GM19438 (cell line): ENCODE results near the gene NKAIN2.
"Not testable (repeated sequence)": the region's sequence is repeated elsewhere in the genome, so short reads cannot be mapped to it uniquely, and the experiment has no call there.

Experiments
- ATAC-seq: cut with Tn5 transposase; IDR thresholded peaks from one replicate; pipeline ENCODE4 v1.9.1; 2021; ENCODE audit warnings: low read depth; ENCODE audit not compliant: unreplicated experiment

Gene NKAIN2

DNA sequence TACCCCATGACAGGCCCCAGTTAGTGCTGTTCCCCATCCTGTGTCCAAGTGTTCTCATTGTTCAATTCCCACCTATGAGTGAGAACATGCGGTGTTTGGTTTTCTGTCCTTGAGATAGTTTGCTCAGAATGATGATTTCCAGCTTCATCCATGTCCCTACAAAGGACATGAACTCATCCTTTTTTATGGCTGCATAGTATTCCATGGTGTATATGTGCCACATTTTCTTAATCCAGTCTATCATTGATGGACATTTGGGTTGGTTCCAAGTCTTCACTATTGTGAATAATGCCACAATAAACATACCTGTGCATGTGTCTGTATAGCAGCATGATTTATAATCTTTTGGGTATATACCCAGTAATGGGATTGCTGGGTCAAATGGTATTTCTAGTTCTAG is 218.4 kb downstream of the NKAIN2 start:
- not testable (repeated sequence) for ATAC-seq

DNA sequence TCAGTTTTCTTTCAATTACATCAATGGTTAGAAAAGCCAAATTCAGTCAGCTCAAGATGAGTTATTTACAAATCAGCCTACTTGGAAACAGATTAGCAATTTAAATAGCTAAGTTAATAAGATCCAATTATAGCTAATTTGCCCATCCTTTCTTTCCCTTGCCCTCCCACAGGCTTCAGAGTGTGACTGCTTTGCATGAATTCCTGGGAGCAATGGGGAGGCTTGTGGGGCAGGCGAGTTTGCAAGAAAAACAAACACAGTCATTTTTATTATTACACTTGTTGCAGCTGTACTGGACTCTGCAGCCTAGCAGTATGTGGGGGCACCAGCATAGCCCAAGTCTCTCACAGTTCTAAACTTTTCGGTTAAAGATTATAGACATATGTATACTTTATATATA is 219.0 kb downstream of the NKAIN2 start:
- ATAC-seq, result no peak

DNA sequence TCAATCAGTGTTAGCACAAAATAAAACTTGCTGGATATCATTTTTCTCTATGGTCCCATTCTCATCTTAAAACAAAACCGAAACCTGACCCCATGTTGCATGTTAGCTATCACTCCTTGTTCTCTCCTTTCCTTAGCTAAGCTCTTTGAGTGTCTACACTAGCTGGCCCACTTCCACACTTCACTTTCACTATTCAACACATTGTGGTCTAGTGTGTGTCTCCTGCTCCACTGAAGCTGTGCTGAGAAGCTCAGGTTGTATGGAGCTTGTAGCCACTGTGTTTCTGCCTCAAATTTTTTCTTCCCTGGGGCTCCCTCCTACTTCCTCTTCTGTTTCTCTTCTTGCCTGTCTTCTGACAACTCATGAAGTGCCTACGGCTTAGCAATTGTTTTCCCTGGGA is 223.0 kb downstream of the NKAIN2 start:
- ATAC-seq, result no peak

- no peak for ATAC-seq
These were observed 223.7 kb downstream of the NKAIN2 start for GRCh38 chr6:124027392-124027791.

GRCh38 chr6:124028117-124028516 is 224.5 kb downstream of the NKAIN2 start:
- no peak for ATAC-seq

GRCh38 chr6:124029567-124029966 is 225.9 kb downstream of the NKAIN2 start:
- no peak for ATAC-seq

DNA sequence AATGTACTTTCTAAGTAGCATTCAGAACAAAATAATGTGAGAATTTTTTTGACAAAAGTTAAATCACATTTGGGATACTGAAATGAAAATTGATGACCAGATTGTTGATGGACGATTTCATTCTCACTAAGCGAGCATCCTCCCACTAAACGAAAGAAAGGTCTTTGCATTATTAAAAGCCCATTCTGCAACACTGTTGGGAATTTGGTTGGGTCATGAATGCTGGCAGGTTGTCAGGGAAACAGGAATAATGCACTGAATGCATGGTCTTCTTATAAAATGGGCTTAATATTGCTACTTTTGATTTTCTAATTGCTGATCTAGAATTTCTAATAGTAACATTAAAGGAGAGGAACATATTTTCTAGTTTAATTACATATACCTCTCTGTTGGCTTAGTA is 229.8 kb downstream of the NKAIN2 start:
- ATAC-seq, result no peak

- ATAC-seq, result no peak
These were observed 232.7 kb downstream of the NKAIN2 start for GRCh38 chr6:124036384-124036783.

DNA sequence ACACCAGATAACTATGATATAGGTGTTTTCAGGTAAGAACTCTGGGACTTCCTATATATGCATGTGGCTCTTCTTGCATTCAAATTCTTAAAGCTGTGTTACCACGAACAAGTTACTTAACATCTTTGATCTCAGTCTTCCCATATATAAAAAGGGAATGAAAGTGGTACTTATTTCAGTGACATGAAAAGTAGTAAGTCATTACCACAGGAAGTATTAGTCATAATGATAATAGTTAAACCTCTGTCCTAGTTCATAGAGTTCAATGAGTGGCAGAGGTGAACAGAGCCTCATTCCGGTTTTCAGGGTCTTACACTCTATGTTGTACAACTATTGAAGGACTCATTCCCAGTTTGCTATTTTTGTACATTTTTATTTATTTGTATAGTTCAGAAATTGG is 237.0 kb downstream of the NKAIN2 start:
- no peak for ATAC-seq

DNA sequence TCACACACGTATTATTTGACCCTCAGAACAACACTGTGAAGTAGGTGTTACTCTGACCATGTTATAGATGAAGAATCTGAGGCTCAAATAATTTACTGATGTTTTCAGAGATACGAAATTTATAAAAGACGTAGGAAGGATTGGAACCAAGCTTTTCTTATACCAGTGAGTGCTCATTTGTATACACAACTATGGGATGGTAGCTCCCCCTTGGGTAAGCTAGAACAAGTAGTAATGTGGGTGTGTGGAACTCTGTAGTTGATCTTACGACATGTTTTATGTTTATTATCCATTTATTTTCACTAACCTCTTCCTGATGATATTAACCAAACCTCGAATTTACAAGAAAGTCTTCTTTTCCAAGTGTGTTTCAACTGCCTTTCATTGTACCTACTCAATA is 248.5 kb downstream of the NKAIN2 start:
- no peak for ATAC-seq

DNA sequence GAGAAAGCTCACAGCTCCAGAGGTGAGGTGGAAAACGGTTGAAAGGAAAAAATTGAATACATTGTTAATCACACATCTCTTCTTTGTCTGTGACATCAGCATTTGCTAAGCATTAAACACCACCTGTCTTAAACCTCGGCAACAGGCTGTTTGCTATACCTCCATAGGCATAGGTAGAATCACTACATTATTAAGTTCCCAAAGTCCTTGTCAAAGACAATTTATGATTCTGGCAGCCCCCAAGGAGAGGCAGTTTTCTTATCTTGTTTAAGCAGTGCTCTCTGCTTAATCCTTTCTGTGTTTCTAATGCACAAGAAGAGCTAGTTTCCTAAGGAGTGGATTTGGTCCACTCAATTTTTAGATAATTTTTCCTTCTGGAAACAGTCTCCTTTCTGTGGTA is 249.7 kb downstream of the NKAIN2 start:
- no peak for ATAC-seq

GRCh38 chr6:124054034-124054433 is 250.4 kb downstream of the NKAIN2 start:
- ATAC-seq, result no peak

DNA sequence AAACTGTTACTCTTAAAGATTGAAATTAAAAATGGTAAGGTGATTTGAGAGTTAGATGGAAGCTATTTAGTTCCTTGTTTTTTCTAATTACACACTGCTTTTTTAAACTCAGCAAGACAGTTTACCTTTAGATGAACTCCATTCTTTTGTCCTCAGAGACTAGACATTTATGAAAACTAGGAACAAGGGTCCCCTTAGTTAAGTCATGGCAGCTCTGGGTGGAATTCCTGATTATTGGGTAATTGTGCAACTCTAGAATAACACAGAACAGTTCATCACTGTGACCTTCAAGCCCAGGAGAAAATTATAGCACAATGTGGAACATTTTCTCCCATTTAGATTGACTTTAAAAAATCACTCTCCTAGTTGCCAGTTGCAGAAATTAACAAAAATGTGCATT is 251.7 kb downstream of the NKAIN2 start:
- no peak for ATAC-seq

- no peak for ATAC-seq
These were observed 252.3 kb downstream of the NKAIN2 start for GRCh38 chr6:124055963-124056362.

DNA sequence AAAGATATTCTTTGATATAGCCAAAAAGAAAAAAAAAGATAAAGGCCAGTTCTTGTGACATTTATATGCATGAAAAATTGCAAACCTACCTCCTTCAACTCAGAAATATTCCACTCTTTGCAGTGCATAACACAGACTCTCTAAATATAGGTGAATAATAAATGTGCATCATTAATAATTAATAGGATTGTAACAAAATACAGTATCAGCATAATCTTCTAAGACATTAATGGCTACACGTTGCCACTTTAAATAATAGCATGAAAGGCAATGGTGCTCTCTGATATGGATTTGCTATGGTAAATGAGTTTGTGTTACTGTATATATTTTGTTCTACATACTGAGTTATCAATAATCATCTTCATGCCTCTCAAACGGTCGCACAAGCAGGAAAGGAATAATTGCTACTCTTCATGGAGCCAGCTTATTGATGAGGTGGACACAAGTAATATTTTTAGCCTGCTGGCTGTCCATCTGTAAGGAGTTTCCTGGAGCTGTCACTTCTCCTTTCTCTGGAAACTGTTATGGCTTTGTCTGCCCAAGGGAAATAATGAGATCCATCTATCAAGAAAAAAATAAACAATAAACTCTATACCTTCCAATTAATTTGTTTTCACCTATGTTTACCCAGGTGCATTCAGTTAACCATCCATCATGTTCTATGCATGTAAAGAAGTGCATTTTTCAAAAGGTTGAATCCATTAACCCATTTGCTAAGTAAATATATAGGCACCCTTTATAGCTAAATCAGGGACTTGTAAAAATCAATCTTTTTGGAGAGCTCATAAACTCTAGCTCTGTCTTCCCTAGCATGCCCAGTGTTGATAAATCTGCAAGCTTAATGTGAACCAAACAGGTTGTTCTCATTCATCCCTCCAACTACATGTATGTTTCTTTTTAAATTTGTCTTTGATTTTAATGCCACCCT is 253.0 kb downstream of the NKAIN2 start:
- ATAC-seq, result no peak

- ATAC-seq, result no peak
These were observed 253.8 kb downstream of the NKAIN2 start for GRCh38 chr6:124057461-124057860.

DNA sequence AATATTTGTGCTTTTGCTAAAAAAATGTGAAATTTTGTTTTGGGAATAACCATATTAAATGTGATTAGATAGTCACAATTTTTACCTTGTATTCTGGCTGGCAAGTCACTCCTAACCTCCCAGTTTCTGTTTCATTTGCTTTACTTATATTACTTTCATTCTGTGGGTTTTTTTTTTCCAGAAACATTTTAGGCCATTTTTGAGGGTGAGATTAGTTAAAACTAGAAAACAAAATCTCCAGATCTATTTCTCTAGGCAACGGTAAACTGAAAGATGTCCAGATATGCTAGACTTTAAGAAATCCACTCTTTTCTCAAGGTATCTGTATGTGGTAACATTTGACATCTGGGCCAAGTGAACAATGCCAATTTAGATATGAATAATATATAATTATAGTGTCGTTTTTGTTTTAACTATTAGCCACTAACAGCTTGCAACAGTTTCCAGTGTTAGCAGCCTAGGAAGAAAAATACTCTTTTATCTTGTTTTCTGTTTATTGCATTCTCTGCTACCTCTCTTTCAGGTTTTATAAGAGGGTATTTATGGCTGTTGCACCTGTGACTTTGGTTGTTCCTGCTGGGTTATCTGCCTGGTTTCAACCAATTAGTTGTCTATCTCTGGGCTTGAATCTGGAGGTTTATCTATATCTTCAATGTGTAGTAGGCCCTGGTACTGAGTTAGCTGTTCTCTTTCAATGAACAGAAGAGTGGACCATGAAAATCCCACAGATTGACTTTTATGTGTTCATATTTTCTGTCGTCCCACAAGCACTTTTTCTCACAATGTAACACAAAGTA is 260.9 kb downstream of the NKAIN2 start:
- no peak for ATAC-seq

- no peak for ATAC-seq
These were observed 262.6 kb downstream of the NKAIN2 start for GRCh38 chr6:124066269-124066668.

DNA sequence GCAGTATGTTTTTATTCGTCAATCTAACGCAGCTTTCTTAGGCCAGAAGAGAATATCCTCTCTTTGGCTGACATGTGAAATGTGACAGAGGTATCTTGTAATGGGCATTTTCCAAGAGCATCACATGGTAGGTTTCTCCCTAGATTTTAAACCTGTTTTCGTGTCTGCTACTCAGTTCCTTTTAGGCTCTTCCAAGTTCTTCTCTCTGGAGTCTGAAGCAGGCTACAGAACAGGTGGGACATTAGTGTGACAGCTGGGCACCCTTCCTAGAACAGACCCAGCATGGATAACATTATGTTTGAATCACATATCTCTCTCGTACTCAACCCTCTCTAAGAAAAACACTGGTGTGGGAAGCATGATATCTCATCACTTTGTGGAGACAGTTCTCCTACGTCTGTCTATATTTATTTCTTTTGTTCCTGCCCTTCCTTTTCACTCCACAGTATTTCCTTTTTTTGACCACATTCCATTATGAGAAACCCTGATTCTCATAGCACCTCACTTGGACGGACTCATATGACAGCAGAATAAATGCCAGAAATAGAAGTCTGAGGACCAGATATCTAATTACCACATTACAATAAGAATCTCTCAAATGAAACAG is 263.4 kb downstream of the NKAIN2 start:
- ATAC-seq, result no peak

GRCh38 chr6:124069230-124069950 is 265.7 kb downstream of the NKAIN2 start:
- no peak for ATAC-seq

DNA sequence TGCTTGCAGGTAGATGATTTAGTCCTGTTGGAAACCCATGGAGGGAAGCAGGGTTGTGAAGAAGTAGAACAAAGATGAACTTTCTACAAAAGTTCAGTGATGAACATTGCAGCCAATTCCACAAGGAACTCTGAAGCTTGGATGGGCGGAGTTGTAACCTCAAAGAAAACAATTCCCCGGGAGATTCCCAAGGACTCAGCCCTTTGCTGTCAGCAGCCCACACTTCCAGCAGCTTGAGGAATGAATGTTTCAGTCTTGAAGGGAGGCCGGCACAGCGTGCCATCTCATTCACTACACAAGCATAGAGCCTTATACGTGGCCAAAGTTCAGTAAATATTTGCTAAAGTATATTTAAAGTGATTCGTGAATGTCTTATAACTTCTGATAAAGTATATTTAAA is 269.4 kb downstream of the NKAIN2 start:
- ATAC-seq, result no peak
